GM19452 (cell line): Measurements from ENCODE around the gene P2RX4.
"Not testable (repeated sequence)": the region's sequence is repeated elsewhere in the genome, so short reads cannot be mapped to it uniquely, and the experiment has no call there.

Source experiments
- ATAC-seq: cut with Tn5 transposase; IDR thresholded peaks from one replicate; pipeline ENCODE4 v1.9.1; 2021; ENCODE audit not compliant: unreplicated experiment

P2RX4 gene

DNA sequence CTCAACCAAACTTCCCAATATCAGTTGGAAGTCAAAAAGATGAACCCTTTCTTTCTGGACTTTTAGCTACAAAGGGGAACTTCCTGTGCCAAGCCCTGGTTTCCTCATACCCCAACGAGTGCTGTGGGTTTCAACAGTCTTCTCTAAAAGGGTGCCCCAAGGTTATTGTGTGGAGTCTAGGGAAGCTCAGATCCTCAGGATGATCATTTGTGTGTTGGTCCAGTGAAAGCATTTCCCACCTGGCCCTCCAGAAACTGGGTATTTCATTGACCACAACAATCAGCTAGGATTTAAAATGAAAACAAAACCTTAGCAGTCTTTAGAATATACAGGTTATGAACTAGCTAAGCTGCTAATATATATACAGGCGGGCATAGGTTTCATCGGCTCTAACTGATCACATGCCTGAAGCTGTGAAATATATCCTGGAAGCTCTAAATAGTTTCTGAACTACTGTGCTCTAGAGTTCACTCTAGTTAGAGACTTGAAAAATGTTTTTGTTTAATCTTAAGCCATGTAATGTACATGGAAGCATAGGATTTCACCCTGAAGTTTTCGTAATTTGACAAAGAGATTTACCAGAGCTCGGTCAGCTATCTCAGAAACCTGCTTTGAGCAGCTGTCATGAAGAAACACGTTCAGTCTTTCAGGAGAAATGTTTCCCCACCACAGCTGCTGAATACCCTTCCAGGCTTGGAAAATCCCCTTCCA lies 29.6 kb downstream of the P2RX4 start:
- no peak for ATAC-seq

DNA sequence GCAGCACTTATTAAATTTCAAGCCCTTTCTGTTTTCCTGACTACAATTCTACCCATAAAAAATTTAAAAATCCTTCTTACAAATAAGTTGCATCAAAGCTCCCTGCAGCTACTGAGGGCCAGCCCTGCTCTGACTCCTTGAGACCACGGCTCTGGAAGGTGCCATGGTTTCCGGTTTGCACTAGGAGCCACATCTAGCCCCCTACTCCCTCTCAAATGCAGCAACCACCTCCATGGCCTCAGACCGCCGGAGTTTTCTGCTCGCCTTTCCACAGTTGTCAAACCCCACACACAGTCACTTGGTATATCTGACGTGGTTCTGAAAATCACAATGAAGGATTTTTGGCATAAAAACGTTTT lies 30.1 kb downstream of the P2RX4 start:
- no peak for ATAC-seq

DNA sequence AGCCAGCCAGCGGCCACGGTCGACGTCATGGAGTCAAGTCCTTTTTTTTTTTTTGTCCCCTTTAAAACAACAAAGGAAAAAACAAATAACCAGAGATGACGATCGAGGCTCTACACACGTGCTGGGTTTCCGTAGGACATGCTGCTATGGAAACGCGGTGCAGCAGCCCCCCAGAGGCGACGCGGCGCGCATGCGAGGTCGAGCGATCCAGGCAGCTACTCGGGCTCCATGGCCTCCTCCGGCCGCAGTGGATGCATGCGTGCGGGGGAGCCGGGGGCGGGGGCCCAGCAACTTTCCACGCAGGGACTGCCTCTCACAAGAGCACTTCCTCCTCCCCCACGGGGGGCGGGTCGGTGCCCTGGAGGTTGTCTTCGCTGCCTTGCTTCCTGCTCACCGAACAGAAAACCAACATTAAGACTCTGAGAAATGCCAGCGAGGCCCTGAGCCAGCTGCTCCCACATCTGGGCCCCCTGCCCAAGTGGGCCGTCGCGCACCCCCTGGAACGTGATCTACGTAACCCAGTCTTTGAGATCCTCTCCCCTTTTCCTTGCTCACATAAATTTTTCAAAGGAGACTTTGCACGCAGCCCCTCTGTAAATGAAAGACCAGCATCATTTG lies 30.7 kb downstream of the P2RX4 start:
- ATAC-seq: no peak

DNA sequence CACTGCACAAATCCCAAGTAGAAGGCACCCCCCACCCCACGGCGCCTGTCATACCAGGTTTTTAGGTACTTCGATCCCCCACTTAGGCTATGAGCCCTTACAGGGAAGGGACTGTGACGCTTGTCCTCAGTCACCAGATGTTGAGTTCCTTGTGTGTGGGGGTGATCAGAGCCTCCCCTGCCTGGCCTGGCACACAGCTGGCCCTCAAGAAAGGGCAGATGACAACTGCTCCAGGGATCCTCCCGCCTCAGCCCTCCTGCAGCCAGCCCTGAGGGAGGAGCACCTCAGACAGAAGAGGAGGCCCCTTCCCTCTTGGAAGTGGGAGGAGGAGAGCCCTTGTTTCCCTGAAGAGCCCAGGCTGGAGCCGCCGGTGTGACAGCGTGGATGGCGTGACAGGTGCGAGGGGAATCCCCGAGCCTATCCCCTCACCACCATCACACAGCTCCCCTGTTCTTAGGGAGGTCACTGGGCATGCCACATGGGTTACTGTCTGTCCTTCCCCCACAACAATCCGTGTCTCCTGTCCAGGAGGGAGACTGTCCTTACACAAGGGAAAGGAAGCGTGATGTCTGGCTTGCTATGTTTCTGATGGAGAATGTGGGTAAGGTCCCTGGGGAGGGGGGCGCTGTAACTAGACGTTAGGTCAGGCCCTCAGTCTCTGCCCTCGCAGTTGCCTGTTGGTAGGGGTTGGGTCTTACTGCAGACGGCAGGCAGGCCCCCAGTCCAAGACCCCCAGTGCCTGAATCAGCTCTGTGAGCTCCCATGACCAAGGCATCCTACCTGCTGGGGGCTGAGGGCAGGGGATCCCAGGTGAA lies 31.4 kb downstream of the P2RX4 start:
- ATAC-seq: no peak

DNA sequence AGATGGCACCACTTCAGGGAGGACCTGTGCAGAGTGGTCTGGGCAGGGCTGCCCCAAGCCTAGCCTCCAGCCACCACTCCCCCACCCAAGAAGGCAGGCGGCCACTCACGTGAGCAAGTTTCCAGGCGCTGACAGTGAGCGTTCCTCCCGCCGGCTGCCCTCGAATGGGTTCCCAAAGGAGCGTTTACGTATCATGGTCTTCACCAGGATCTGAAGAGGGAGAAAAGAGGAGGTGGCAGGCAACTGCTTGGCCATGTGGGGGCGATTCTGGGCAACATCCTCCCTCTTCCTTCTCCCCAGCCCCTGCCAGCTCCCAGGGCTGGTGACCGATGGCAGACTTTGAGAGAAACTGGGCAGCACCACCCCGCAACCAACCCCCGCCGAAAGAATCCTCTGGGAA lies 35.1 kb downstream of the P2RX4 start:
- ATAC-seq: no peak

DNA sequence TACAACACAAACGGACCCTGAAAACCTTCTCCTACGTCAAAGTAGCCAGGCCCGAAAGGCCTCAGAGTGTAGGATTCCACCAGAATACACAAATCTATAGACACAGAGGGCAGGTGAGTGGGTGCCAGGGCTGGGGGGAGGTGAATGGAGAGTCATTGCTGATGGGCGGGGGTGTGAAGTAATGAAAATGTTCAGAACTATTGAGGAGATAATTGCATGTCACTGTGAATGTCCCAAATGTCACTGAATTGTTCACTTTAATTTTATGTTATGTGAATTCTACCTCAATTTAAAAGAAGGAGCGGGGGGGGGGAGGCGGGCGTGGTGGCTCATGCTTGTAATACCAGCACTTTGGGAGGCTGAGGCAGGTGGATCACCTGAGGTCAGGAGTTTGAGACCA lies 36.0 kb downstream of the P2RX4 start:
- ATAC-seq: no peak

DNA sequence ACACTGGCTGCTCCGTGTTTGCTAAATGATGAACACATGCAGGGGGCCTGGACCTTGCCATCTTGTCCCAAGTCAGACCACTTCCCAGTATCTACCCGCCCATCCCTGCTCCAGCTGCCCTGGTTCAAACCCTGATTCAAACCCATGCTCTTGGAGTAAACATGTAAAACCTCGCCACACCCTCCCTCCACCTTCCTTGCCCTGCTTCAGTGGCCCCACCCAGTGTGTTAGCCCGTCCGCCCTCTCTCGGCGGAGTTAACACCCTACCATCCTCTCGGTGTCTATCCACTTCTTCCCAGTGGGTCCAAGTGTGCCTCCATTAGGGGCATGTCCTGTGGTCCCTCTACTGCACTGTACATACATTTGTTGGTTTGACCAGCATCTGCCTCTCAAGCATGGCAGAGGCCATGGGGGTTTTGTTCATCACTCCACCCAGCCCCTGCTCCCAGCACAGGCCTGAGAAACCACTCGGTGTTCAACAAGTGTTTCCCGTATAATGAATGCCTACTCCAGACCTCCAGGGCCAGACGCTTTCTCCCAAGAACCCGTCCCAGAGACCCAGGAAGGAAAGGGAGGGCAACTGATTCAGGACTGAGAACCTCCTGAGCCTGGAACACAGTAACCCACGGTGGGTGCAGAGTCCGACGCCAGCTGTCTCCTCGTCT lies 37.1 kb downstream of the P2RX4 start:
- ATAC-seq: no peak

GRCh38 chr12:121248622-121249021 lies 38.7 kb downstream of the P2RX4 start:
- ATAC-seq: peak; percentile 89

GRCh38 chr12:121250359-121250758 lies 40.4 kb downstream of the P2RX4 start:
- no peak for ATAC-seq

DNA sequence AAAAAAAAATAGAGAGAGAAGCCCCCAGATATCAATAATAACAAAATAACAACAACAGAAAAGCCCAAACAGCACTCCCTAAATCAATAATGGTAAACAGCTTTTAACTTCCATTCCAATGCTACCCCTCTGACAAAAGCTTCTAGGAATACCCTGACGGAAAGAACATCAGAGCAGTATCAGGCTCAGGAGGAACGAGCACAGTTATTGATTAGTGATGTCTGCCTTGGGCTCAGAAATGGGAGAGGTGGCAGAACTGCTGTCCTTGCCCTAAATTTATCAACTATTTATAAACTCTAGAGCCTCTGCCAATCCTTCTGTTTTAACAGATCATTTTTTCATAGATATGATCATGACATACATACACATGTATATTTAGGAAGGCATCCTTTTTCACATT lies 41.9 kb downstream of the P2RX4 start:
- no peak for ATAC-seq

DNA sequence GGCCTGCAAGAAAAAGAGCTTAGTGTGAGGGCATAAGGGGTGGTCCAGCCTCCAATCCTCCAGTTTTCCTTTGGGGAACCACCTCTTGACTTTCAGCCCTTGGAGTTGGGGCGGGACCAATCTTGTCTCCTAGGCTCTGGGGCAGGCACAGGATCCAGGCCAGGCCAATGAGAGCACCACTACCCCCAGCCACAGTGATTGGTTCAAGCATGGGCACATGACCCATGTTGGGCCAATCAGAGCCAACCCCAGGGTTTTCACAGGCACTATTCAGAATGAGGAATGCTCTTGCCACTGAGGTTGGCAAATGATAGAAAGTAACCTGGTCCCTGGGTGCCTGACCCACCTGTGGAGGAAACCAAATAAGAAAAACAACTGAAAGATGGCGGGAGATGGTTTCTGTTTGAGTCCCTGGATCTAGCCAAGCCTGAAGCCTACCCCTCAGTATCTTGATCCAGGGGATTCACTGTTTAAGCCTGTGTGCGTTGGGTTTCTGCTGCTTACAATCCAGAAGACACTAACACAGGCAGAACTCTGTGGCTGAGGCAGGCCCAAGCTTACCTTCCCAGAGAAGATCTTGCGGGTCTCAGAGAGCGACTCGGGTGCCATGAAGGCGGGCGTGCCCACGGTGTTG lies 42.9 kb downstream of the P2RX4 start:
- ATAC-seq: no peak

GRCh38 chr12:121253638-121254335 lies 43.9 kb downstream of the P2RX4 start:
- no peak for ATAC-seq

- no peak for ATAC-seq
These were observed 45.5 kb downstream of the P2RX4 start for GRCh38 chr12:121255433-121255832.

- not testable (repeated sequence) for ATAC-seq
These were observed 47.9 kb downstream of the P2RX4 start for GRCh38 chr12:121257704-121258449.

- no peak for ATAC-seq
These were observed 49.1 kb downstream of the P2RX4 start for GRCh38 chr12:121259074-121259473.

GRCh38 chr12:121260091-121260490 lies 50.2 kb downstream of the P2RX4 start:
- no peak for ATAC-seq

DNA sequence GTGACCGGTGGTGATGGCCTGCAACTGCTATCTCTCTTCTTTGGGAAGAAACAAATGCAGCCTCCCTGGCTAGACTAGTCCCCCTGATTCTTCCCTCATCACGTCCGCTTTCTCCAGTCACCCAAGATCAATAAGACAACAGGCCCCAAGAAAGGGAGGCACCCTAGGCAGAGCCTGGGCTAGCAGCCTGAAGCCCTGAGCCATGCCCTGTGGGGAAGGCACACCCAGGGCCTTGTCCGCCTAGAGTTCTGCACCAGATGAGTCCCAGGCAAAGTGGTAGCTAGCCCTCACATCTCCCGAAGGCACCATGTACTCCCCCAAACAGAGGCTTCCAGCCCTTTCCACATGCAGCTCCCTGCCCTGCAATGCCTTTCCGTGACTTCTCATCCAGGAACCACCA lies 51.5 kb downstream of the P2RX4 start:
- no peak for ATAC-seq

GRCh38 chr12:121263206-121263935 lies 53.4 kb downstream of the P2RX4 start:
- no peak for ATAC-seq

- no peak for ATAC-seq
These were observed 54.2 kb downstream of the P2RX4 start for GRCh38 chr12:121264135-121264534.
